IMR-90 (cell line): ENCODE results near the gene DCC. TPM values are rescaled to one million over a fixed set of nuclear protein-coding genes. Genes with fewer than 3 reads are reported as not detected.

Experiments used
- ATAC-seq: fragments of 200-7000 bp; cut with Tn5 transposase; 2 replicates; pipeline ENCODE4 v1.9.1; 2020; ENCODE audit warnings: low read depth, mild to moderate bottlenecking, moderate library complexity
- BruUV-seq: library from RNA; stranded (reverse); fragments of 400-500 nt; replicated peaks from 2 replicates; lab custom pipeline; 2021; lab: Mats Ljungman, UMichigan
- CTCF ChIA-PET: fragments of 300-600 bp; formaldehyde crosslinking; extraction: SDS; loops from one replicate; lab custom pipeline; 2021; ENCODE audit warnings: antibody characterized with exemption; lab: Yijun Ruan, JAX
- POLR2A ChIA-PET: fragments of 300-600 bp; sonication (Branson Sonifier 250); formaldehyde crosslinking; loops from one replicate; lab custom pipeline; 2022; ENCODE audit warnings: antibody characterized with exemption; ENCODE audit not compliant: unreplicated experiment; lab: Charles Lee
- DNase-seq: peaks from one replicate; pipeline ENCODE4 v3.0.0; 2013
- H2AFZ ChIP-seq: replicated peaks from 2 replicates; pipeline ENCODE3; 2013; ENCODE audit warnings: low read length, mild to moderate bottlenecking; ENCODE audit not compliant: poor library complexity
- H2AK5ac ChIP-seq: 2 replicates; pipeline ENCODE4 v1.6.1; 2013; ENCODE audit warnings: low read depth, low read length, inconsistent platforms
- H2AK9ac ChIP-seq: replicated peaks from 2 replicates; pipeline ENCODE3; 2013; ENCODE audit warnings: mild to moderate bottlenecking, low read depth, low read length, moderate library complexity; ENCODE audit not compliant: poor library complexity
- H2BK120ac ChIP-seq: 2 replicates; pipeline ENCODE4 v1.6.1; 2013; ENCODE audit warnings: low read depth, low read length, inconsistent platforms
- H2BK15ac ChIP-seq: 3 replicates; pipeline ENCODE4 v1.6.1; 2013; ENCODE audit warnings: low read depth, low read length, inconsistent platforms
- H2BK20ac ChIP-seq: 2 replicates; pipeline ENCODE4 v1.6.1; 2013; ENCODE audit warnings: low read depth, mild to moderate bottlenecking, inconsistent platforms, low read length, moderate library complexity
- H2BK5ac ChIP-seq: 2 replicates; pipeline ENCODE4 v1.6.1; 2013; ENCODE audit warnings: mild to moderate bottlenecking, low read depth, low read length, inconsistent platforms; ENCODE audit not compliant: poor library complexity, severe bottlenecking
- H3K14ac ChIP-seq: replicated peaks from 2 replicates; pipeline ENCODE4 v1.6.1; 2013; ENCODE audit warnings: low read depth, low read length, inconsistent platforms
- H3K18ac ChIP-seq: 2 replicates; pipeline ENCODE4 v1.6.1; 2013; ENCODE audit warnings: low read depth, low read length, control low read depth
- H3K23ac ChIP-seq: 2 replicates; pipeline ENCODE4 v1.6.1; 2013; ENCODE audit warnings: low read depth, low read length, inconsistent platforms
- H3K27ac ChIP-seq: 2 replicates; pipeline ENCODE4 v1.5.1; 2013; ENCODE audit warnings: mild to moderate bottlenecking, control low read depth, low read length; ENCODE audit not compliant: insufficient read depth
- H3K27me3 ChIP-seq: 2 replicates; pipeline ENCODE4 v1.6.1; 2013; ENCODE audit warnings: low read length; ENCODE audit not compliant: control insufficient read depth, insufficient read depth
- H3K36me3 ChIP-seq: 2 replicates; pipeline ENCODE4 v1.6.1; 2013; ENCODE audit warnings: low read length, mixed read lengths; ENCODE audit not compliant: control insufficient read depth, insufficient read depth
- H3K4ac ChIP-seq: 2 replicates; pipeline ENCODE4 v1.6.1; 2013; ENCODE audit warnings: low read depth, low read length, inconsistent platforms
- H3K4me1 ChIP-seq: 2 replicates; pipeline ENCODE4 v1.6.1; 2013; ENCODE audit warnings: low read length, mixed read lengths; ENCODE audit not compliant: control insufficient read depth, insufficient read depth
- H3K4me2 ChIP-seq: 2 replicates; pipeline ENCODE4 v1.6.1; 2013; ENCODE audit warnings: low read depth, mild to moderate bottlenecking, control low read depth, low read length, moderate library complexity
- H3K4me3 ChIP-seq: 2 replicates; pipeline ENCODE4 v1.5.1; 2013; ENCODE audit warnings: low read depth, mild to moderate bottlenecking, control low read depth, low read length, moderate library complexity; ENCODE audit not compliant: insufficient read depth
- H3K56ac ChIP-seq: 2 replicates; pipeline ENCODE4 v1.6.1; 2013; ENCODE audit warnings: low read length, inconsistent platforms; ENCODE audit not compliant: insufficient read depth; ENCODE audit errors: extremely low read depth
- H3K79me1 ChIP-seq, 2 experiments: 2 replicates each; pipeline ENCODE4 v1.6.1; 2013; ENCODE audit warnings: low read length in 2 of 2, inconsistent platforms in 1 of 2, low read depth in 1 of 2
- H3K9ac ChIP-seq: 2 replicates; pipeline ENCODE4 v1.6.1; 2013; ENCODE audit warnings: low read depth, low read length, control low read depth
- H3K9me1 ChIP-seq: 2 replicates; pipeline ENCODE4 v1.6.1; 2013; ENCODE audit warnings: low read length, inconsistent platforms; ENCODE audit not compliant: insufficient read depth
- H3K9me3 ChIP-seq: 2 replicates; pipeline ENCODE4 v1.6.1; 2013; ENCODE audit warnings: low read length; ENCODE audit not compliant: control insufficient read depth, insufficient read depth
- H4K20me1 ChIP-seq: 2 replicates; pipeline ENCODE4 v1.6.1; 2013; ENCODE audit warnings: low read length, inconsistent platforms; ENCODE audit not compliant: insufficient read depth
- H4K5ac ChIP-seq: 2 replicates; pipeline ENCODE4 v1.6.1; 2013; ENCODE audit warnings: mild to moderate bottlenecking, low read depth, low read length, control low read depth
- H4K8ac ChIP-seq, 2 experiments: 2 replicates each; pipeline ENCODE4 v1.6.1; 2013; ENCODE audit warnings: low read depth in 2 of 2, low read length in 2 of 2, control low read depth in 1 of 2, inconsistent platforms in 1 of 2
- H4K91ac ChIP-seq: 2 replicates; pipeline ENCODE4 v1.6.1; 2013; ENCODE audit warnings: low read depth, low read length, inconsistent platforms; ENCODE audit not compliant: insufficient read depth
- BHLHE40 ChIP-seq: fragments of 150-350 bp; IDR thresholded peaks from 2 replicates; pipeline ENCODE4 v1.6.1; 2016; ENCODE audit warnings: mild to moderate bottlenecking, low read depth, low read length
- CHD1 ChIP-seq: IDR thresholded peaks from 2 replicates; pipeline ENCODE4 v1.6.1; 2012; ENCODE audit warnings: low read depth, low read length, improper control_type of control experiment
- CTCF ChIP-seq: conservative IDR thresholded peaks from 2 replicates; pipeline ENCODE4 v1.5.1; 2012; ENCODE audit warnings: mild to moderate bottlenecking, low read depth, low read length, improper control_type of control experiment
- ELK1 ChIP-seq: fragments of 150-350 bp; IDR thresholded peaks from 2 replicates; pipeline ENCODE4 v1.6.1; 2016; ENCODE audit warnings: low read depth, mild to moderate bottlenecking, low read length, moderate library complexity, borderline replicate concordance
- FOS ChIP-seq: fragments of 150-350 bp; IDR thresholded peaks from 2 replicates; pipeline ENCODE4 v1.6.1; 2016; ENCODE audit warnings: low read depth, low read length
- MAZ ChIP-seq: IDR thresholded peaks from 2 replicates; pipeline ENCODE4 v1.6.1; 2012; ENCODE audit warnings: low read depth, mild to moderate bottlenecking, low read length, improper control_type of control experiment, moderate library complexity, borderline replicate concordance
- MXI1 ChIP-seq: IDR thresholded peaks from 2 replicates; pipeline ENCODE4 v1.6.1; 2012; ENCODE audit warnings: low read depth, mild to moderate bottlenecking, low read length, moderate library complexity, borderline replicate concordance
- NFE2L2 ChIP-seq: fragments of 150-350 bp; IDR thresholded peaks from 2 replicates; pipeline ENCODE4 v1.6.1; 2016; ENCODE audit warnings: low read depth, mild to moderate bottlenecking, low read length
- POLR2A ChIP-seq: IDR thresholded peaks from 2 replicates; pipeline ENCODE4 v1.6.1; 2012; ENCODE audit warnings: mild to moderate bottlenecking, low read depth, low read length
- RAD21 ChIP-seq: IDR thresholded peaks from 2 replicates; pipeline ENCODE4 v1.6.1; 2012; ENCODE audit warnings: low read length, improper control_type of control experiment
- RFX5 ChIP-seq: IDR thresholded peaks from 2 replicates; pipeline ENCODE4 v1.8.0; 2012; ENCODE audit warnings: low read depth, mild to moderate bottlenecking, low read length, moderate library complexity
- SMC3 ChIP-seq: fragments of 150-350 bp; IDR thresholded peaks from 2 replicates; pipeline ENCODE4 v1.6.1; 2016; ENCODE audit warnings: low read depth, mild to moderate bottlenecking, antibody characterized with exemption, low read length, moderate library complexity
- USF2 ChIP-seq: fragments of 150-350 bp; IDR thresholded peaks from 2 replicates; pipeline ENCODE4 v1.6.1; 2017; ENCODE audit warnings: mild to moderate bottlenecking, antibody characterized with exemption, low read length, low read depth
- WGBS, 2 experiments: methylation state at CpG; one replicate each; pipeline versions ENCODE4 v1.1.5 to v1.1.7; 2013; ENCODE audit warnings: missing lambda C conversion rate in 2 of 2; ENCODE audit not compliant: insufficient read length in 1 of 2; ENCODE audit errors: extremely low coverage in 2 of 2; 5-methylcytosine and 5-hydroxymethylcytosine counted together
- dilution Hi-C: fragments of 300-500 bp; cut with HindIII; formaldehyde crosslinking; loops from one replicate; pipeline ENCODE4 v1.14.3; 2018; ENCODE audit warnings: low sequenced_read_pairs; ENCODE audit not compliant: unreplicated experiment
- in situ Hi-C: fragments of 300-500 bp; cut with MboI; formaldehyde crosslinking; loops from 3 replicates; pipeline ENCODE4 v1.14.3; 2019; ENCODE audit warnings: low sequenced_read_pairs, inconsistent platforms, mixed read lengths
- intact Hi-C: fragments of 100-400 bp; cut with micrococcal nuclease; formaldehyde crosslinking; loops from 2 replicates; pipeline ENCODE4 v1.10.0; 2022
- polyA plus RNA-seq, 3 experiments: library from polyadenylated mRNA; depleted of rRNA; stranded (reverse); fragments of >200 nt; gene quantifications; 2 replicates each; pipeline ENCODE4 v1.2.3, GENCODE V29; 2012; ENCODE audit warnings: low replicate concordance in 1 of 3
- total RNA-seq: library from RNA; depleted of rRNA; stranded (reverse); fragments of >200 nt; gene quantifications from 2 replicates; pipeline ENCODE4 v1.2.3, GENCODE V29; 2012

The DCC gene
- total and polyA plus RNA-seq, 2 of the 4 experiments (the other 2 are of a cell fraction): 0.31 to 0.54 TPM

DNA sequence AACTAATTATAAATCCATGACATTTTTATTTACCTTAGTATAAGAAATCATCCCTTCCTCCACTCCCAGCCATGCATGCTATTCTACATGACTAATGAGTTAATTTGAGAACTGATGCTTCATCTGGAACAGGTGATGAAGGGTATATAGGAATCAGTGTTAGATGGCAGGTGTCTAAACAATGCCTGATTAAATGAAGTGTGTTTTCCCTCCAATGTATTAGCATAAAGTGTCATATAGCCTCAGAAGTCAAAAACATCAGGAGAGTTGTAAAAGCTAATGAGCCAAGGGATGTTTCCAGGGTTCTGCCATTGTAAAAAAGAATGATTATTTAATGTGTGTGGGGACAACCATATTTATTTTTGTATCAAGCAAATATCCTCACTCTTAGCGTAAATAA, 913.8 kb downstream of the DCC start:
- Histone ChIP-seq H2AK5ac (no peak overlapping the region), H3K18ac (no peak overlapping the region), H3K9me1 (no peaks in the 10 kb centered on the region), H2BK20ac (no peak overlapping the region), H3K56ac (no peak overlapping the region), H2BK120ac (no peak overlapping the region), H4K8ac (no peak overlapping the region), H4K20me1 (no peaks in the 10 kb centered on the region), H3K4me3 (no peak overlapping the region), H3K9ac (no peak overlapping the region), H3K27ac (no peak overlapping the region), H2AK9ac (no peak overlapping the region), H3K9me3 (no peaks in the 10 kb centered on the region; the same call in 1 of the 2 replicates), H2BK15ac (no peak overlapping the region), H3K14ac (no peak overlapping the region), H3K27me3 (no peaks in the 10 kb centered on the region), H3K79me1 (no peaks in the 10 kb centered on the region), H2BK5ac (no peak overlapping the region), H4K91ac (no peak overlapping the region), H3K4me2 (no peak overlapping the region), H4K5ac (no peak overlapping the region), H2AFZ (no peak overlapping the region), H3K4ac (no peak overlapping the region), H3K23ac (no peak overlapping the region), H3K4me1 (no peaks in the 10 kb centered on the region), H3K36me3 (no peaks in the 10 kb centered on the region)
- intact Hi-C loops (no loop called here), in situ Hi-C loops (no loop called here), dilution Hi-C loops (no loop called here)
- WGBS, 2 experiments: no CpG with 5 or more reads among the region's 1 CpG
- POLR2A ChIA-PET: no interaction called here
- no TSS peak for BruUV-seq
- TF ChIP-seq POLR2A: no peak
- TF ChIP-seq USF2: no peak
- no peak for TF ChIP-seq NFE2L2
- no peak for TF ChIP-seq CHD1
- no peak for TF ChIP-seq BHLHE40
- TF ChIP-seq MXI1: no peak
- no peak for TF ChIP-seq ELK1
- no peak for TF ChIP-seq SMC3
- TF ChIP-seq MAZ: no peak
- TF ChIP-seq RAD21: no peak
- no peak for TF ChIP-seq FOS
- no peak for TF ChIP-seq RFX5
- TF ChIP-seq CTCF: no peak
- CTCF ChIA-PET: interaction anchor here (1.5 kb wide), 1 partner anchor 10 kb away, joined by 3 read pairs; no protein-coding TSS in a partner anchor
- ATAC-seq (no peak), DNase-seq (no peak)
